22Rv1 (cell line): ENCODE measurements around the gene IL3.

Experiments used
- ZFX ChIP-seq: fragments of 450-650 bp; IDR thresholded peaks from 2 replicates; pipeline ENCODE4 v1.6.1; 2017; ENCODE audit warnings: antibody characterized with exemption, borderline replicate concordance
- TF ChIP-seq, protein P1 (sequence below): fragments of 450-650 bp; IDR thresholded peaks from 2 replicates; pipeline ENCODE4 v1.5.1; 2017; ENCODE audit warnings: mild to moderate bottlenecking

- TF ChIP-seq, protein P1, sequence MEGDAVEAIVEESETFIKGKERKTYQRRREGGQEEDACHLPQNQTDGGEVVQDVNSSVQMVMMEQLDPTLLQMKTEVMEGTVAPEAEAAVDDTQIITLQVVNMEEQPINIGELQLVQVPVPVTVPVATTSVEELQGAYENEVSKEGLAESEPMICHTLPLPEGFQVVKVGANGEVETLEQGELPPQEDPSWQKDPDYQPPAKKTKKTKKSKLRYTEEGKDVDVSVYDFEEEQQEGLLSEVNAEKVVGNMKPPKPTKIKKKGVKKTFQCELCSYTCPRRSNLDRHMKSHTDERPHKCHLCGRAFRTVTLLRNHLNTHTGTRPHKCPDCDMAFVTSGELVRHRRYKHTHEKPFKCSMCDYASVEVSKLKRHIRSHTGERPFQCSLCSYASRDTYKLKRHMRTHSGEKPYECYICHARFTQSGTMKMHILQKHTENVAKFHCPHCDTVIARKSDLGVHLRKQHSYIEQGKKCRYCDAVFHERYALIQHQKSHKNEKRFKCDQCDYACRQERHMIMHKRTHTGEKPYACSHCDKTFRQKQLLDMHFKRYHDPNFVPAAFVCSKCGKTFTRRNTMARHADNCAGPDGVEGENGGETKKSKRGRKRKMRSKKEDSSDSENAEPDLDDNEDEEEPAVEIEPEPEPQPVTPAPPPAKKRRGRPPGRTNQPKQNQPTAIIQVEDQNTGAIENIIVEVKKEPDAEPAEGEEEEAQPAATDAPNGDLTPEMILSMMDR: no peak
- no peak for TF ChIP-seq ZFX
These were observed 21.0 kb downstream of the IL3 start for GRCh38 chr5:132081458-132081857.
